ENCODE measurements around the gene SORCS2.

- no peak for TF ChIP-seq HDGF (IDR thresholded peaks at IDR 0.05; ENCODE audit: borderline replicate concordance)
- TF ChIP-seq SP1 (IDR thresholded peaks at IDR 0.05) = no peak
- TF ChIP-seq L3MBTL2 (conservative IDR thresholded peaks at IDR 0.05) = no peak
- TF ChIP-seq FOXA1 (IDR thresholded peaks at IDR 0.05) = no peak
- TF ChIP-seq FOXK2 (IDR thresholded peaks at IDR 0.05) = no peak
Observed at GRCh38 chr4:7435471-7436061, 243.2 kb downstream of the SORCS2 start.
